Suprapubic skin (tissue), 4 donors: ENCODE measurements around the gene CCDC40. TPM values are rescaled to one million over a fixed set of nuclear protein-coding genes. Genes with fewer than 3 reads are reported as not detected.

ENCODE experiments used
- DNase-seq, 2 donors: peaks; one replicate each; pipeline ENCODE4 v3.0.0-alpha.2; 2019; ENCODE audit warnings: low spot score in 2 of 2
- H3K27ac ChIP-seq: fragments of 200-600 bp; sonication (generic); one replicate; pipeline ENCODE4 v1.5.1; 2019
- H3K27me3 ChIP-seq: fragments of 200-600 bp; sonication (generic); one replicate; pipeline ENCODE4 v1.5.1; 2019
- H3K36me3 ChIP-seq: fragments of 200-600 bp; sonication (generic); one replicate; pipeline ENCODE4 v1.5.1; 2019
- H3K4me1 ChIP-seq: fragments of 200-600 bp; sonication (generic); one replicate; pipeline ENCODE4 v1.5.1; 2019
- H3K4me3 ChIP-seq: fragments of 200-600 bp; sonication (generic); one replicate; pipeline ENCODE4 v1.5.1; 2019; ENCODE audit warnings: mild to moderate bottlenecking
- H3K9me3 ChIP-seq: fragments of 200-600 bp; sonication (generic); one replicate; pipeline ENCODE4 v1.5.1; 2019
- CTCF ChIP-seq, 2 donors: fragments of 200-600 bp in 1 of 2; fragments of 450-650 bp in 1 of 2; sonication (generic) in 1 of 2; IDR thresholded peaks; one replicate each; pipeline ENCODE4 v1.5.1; 2016 to 2019; ENCODE audit warnings: antibody characterized with exemption in 2 of 2, mild to moderate bottlenecking in 1 of 2, moderate library complexity in 1 of 2
- EP300 ChIP-seq: sonication (generic); formaldehyde crosslinking; IDR thresholded peaks from one replicate; pipeline ENCODE4 v1.6.1; 2017; ENCODE audit warnings: antibody characterized with exemption
- POLR2A ChIP-seq, 2 donors: fragments of 450-650 bp; IDR thresholded peaks; one replicate each; pipeline ENCODE4 v1.6.1; 2017; ENCODE audit warnings: antibody characterized with exemption in 2 of 2, mild to moderate bottlenecking in 2 of 2, moderate library complexity in 2 of 2
- POLR2AphosphoS5 ChIP-seq, 3 donors: sonication (generic); formaldehyde crosslinking; IDR thresholded peaks; one replicate each; pipeline ENCODE4 v1.6.1; 2017; ENCODE audit warnings: antibody characterized with exemption in 3 of 3
- WGBS: methylation state at CpG from one replicate; pipeline ENCODE4 v1.1.5; 2018; 5-methylcytosine and 5-hydroxymethylcytosine counted together
- total RNA-seq, 4 donors: library from RNA; depleted of rRNA; stranded (reverse); fragments of >200 nt; gene quantifications; one replicate each; pipeline ENCODE4 v1.1.0, GENCODE V29; 2016

Gene CCDC40
- total RNA-seq, 4 donors from 2014 or later: 1.2 to 4.4 (median 2.9) TPM

- H3K4me3 ChIP-seq: no peak overlapping the region
- peaks cover 19% of the 10 kb centered on the region for H3K4me1 ChIP-seq
- no peaks in the 10 kb centered on the region for H3K27me3 ChIP-seq
- H3K36me3 ChIP-seq: no peaks in the 10 kb centered on the region
- 86% methylated on average over 6 of the region's 6 CpGs for WGBS
- no peak overlapping the region for H3K27ac ChIP-seq
- no peaks in the 10 kb centered on the region for H3K9me3 ChIP-seq
- TF ChIP-seq POLR2A (IDR thresholded peaks at IDR 0.05) (no peak), EP300 (no peak), POLR2AphosphoS5 (IDR thresholded peaks at IDR 0.05) (no peak), CTCF (IDR thresholded peaks at IDR 0.05) (no peak)
- no peak for DNase-seq
Measured at GRCh38 chr17:80072410-80072809, 36.0 kb downstream of the CCDC40 start.

- H3K27ac ChIP-seq: no peak overlapping the region
- no peaks in the 10 kb centered on the region for H3K27me3 ChIP-seq
- H3K9me3 ChIP-seq: no peaks in the 10 kb centered on the region
- peaks cover 4% of the 10 kb centered on the region for H3K4me1 ChIP-seq
- no peaks in the 10 kb centered on the region for H3K36me3 ChIP-seq
- TF ChIP-seq POLR2A (IDR thresholded peaks at IDR 0.05): no peak
- no peak for TF ChIP-seq EP300
- no peak for TF ChIP-seq POLR2AphosphoS5 (IDR thresholded peaks at IDR 0.05)
- no peak for TF ChIP-seq CTCF (IDR thresholded peaks at IDR 0.05)
- 87% methylated on average over 6 of the region's 6 CpGs for WGBS
- no peak for DNase-seq
- H3K4me3 ChIP-seq: no peak overlapping the region
Measured at GRCh38 chr17:80080081-80080480, 43.6 kb downstream of the CCDC40 start.

GRCh38 chr17:80081596-80081995, 45.2 kb downstream of the CCDC40 start:
- no peaks in the 10 kb centered on the region for H3K36me3 ChIP-seq
- no peaks in the 10 kb centered on the region for H3K27me3 ChIP-seq
- no peak overlapping the region for H3K4me3 ChIP-seq
- no peak overlapping the region for H3K27ac ChIP-seq
- 95% methylated on average over 12 of the region's 14 CpGs for WGBS
- H3K9me3 ChIP-seq: no peaks in the 10 kb centered on the region
- no peak for DNase-seq
- TF ChIP-seq EP300 (no peak), POLR2AphosphoS5 (IDR thresholded peaks at IDR 0.05) (no peak), CTCF (IDR thresholded peaks at IDR 0.05) (no peak), POLR2A (IDR thresholded peaks at IDR 0.05) (no peak)
- peaks cover 4% of the 10 kb centered on the region for H3K4me1 ChIP-seq

GRCh38 chr17:80082403-80083135, 46.1 kb downstream of the CCDC40 start:
- 32% methylated on average over 14 of the region's 20 CpGs for WGBS
- TF ChIP-seq POLR2A (IDR thresholded peaks at IDR 0.05) (no peak), POLR2AphosphoS5 (IDR thresholded peaks at IDR 0.05) (no peak), EP300 (no peak), CTCF (IDR thresholded peaks at IDR 0.05) (peak; percentile 59 to 73)
- Histone ChIP-seq H3K27me3 (no peaks in the 10 kb centered on the region), H3K9me3 (no peaks in the 10 kb centered on the region), H3K4me1 (peaks cover 4% of the 10 kb centered on the region), H3K4me3 (peak overlapping the region; percentile 26), H3K36me3 (no peaks in the 10 kb centered on the region), H3K27ac (no peak overlapping the region)
- no peak for DNase-seq

GRCh38 chr17:80083136-80083661, 46.8 kb downstream of the CCDC40 start:
- 87% methylated on average over 10 of the region's 13 CpGs for WGBS

More at GRCh38 chr17:80083136-80083661, 46.8 kb downstream of the CCDC40 start:
- peak in 1 of 2 donors; percentile 63 for DNase-seq
- Histone ChIP-seq H3K4me1 (peaks cover 4% of the 10 kb centered on the region), H3K36me3 (no peaks in the 10 kb centered on the region), H3K27me3 (no peaks in the 10 kb centered on the region), H3K4me3 (no peak overlapping the region), H3K27ac (no peak overlapping the region), H3K9me3 (no peaks in the 10 kb centered on the region)
- TF ChIP-seq POLR2AphosphoS5 (IDR thresholded peaks at IDR 0.05): no peak
- no peak for TF ChIP-seq POLR2A (IDR thresholded peaks at IDR 0.05)
- no peak for TF ChIP-seq EP300
- TF ChIP-seq CTCF (IDR thresholded peaks at IDR 0.05): no peak
